KBM-7 (cell line): ENCODE results near the gene RSU1.
"Not testable (repeated sequence)": the region's sequence is repeated elsewhere in the genome, so short reads cannot be mapped to it uniquely, and the experiment has no call there.

Experiments used
- DNase-seq: peaks from one replicate; pipeline ENCODE4 v3.0.0-alpha.2; 2015
- in situ Hi-C: fragments of 300-500 bp; cut with MboI; formaldehyde crosslinking; loops from 2 replicates; pipeline ENCODE4 v1.14.3; 2020; ENCODE audit warnings: low sequenced_read_pairs, low pct_unique_long_range_greater_than_20kb, mixed read lengths

RSU1 gene

DNA sequence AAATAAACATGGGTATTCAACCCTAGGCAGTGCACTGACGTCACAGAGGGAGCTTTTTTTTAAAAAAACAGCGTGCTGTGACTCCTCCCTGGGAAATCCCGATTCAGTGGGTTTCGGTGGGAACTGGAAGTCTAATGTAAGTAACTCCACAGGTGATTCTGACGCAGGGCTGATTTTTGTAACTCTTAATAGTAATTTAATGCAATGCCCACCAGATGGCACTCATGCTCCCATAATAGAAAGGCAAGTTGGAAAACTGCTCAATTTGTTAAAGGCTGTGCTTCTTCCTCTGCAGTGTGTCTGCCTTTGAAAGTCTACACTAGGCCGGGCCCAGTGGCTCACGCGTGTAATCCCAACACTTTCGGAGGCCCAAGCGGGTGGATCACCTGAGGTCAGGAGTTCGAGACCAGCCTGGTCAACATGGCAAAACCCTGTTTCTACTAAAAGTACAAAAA is 10.9 kb upstream of the RSU1 start:
- in situ Hi-C loops, result loop anchor here (25.0 kb wide), 2 partner anchors 434 to 1034 kb away; no protein-coding TSS in a partner anchor

GRCh38 chr10:16827474-16827873 is 10.2 kb upstream of the RSU1 start:
- DNase-seq, result not testable (repeated sequence)

More for the DNA sequence above, 10.9 kb upstream of the RSU1 start:
- DNase-seq, result peak; percentile 82

GRCh38 chr10:16822726-16823360 is 5.6 kb upstream of the RSU1 start:
- in situ Hi-C loops, result no loop called here
- DNase-seq, result no peak

More at GRCh38 chr10:16827474-16827873, 10.2 kb upstream of the RSU1 start:
- in situ Hi-C loops, result loop anchor here (25.0 kb wide), 2 partner anchors 435 to 1035 kb away; no protein-coding TSS in a partner anchor

DNA sequence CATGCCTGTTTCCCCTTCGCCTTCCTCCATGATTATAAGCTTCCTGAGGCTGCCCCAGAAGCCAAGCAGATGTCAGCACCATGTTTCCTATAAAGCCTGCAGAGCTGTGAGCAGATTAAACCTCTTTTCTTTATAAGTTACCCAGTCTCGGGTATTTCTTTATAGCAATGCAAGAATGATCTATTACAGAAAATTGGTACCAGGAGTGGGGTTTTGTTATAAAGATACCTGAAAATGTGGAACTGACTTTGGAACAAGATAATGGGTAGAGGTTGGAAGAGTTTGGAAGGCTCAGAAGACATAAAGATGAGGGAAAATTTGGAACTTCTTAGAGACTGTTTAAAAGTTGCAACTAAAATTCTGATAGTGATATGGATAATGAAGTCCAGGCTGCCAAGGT is 4.8 kb upstream of the RSU1 start:
- in situ Hi-C loops, result no loop called here
- no peak for DNase-seq

GRCh38 chr10:16820421-16820820 is 3.2 kb upstream of the RSU1 start:
- in situ Hi-C loops, result no loop called here
- DNase-seq, result no peak

GRCh38 chr10:16820018-16820417 is 2.8 kb upstream of the RSU1 start:
- in situ Hi-C loops, result no loop called here
- no peak for DNase-seq

GRCh38 chr10:16819436-16819835 is 2.2 kb upstream of the RSU1 start:
- no peak for DNase-seq
- in situ Hi-C loops, result no loop called here

- DNase-seq, result no peak
- in situ Hi-C loops, result no loop called here
Observed at GRCh38 chr10:16819026-16819425, 1.8 kb upstream of the RSU1 start.

- in situ Hi-C loops, result no loop called here
- no peak for DNase-seq
Observed at GRCh38 chr10:16816830-16817124, 447 bp downstream of the RSU1 start.

DNA sequence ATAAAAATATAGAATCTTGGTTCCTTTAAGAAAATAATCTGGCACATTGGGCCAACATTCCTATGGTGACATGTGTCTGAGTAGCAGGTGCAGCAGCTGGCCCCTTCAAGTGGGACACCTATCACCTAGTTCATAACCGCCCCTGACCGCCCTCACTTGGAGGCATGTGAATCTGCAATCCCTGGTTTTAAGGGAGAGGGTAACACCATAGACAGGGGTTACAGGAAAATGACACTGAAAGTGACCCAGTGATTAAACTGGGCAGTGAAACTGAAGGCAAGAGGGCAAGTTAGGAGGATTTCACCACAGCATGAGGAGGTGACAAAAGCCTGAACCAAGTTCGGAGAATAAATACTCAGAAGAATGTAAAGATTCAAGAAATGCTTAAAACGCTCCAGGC is 1.1 kb downstream of the RSU1 start:
- no peak for DNase-seq
- in situ Hi-C loops, result no loop called here

- in situ Hi-C loops, result no loop called here
Observed at GRCh38 chr10:16814012-16814411, 3.2 kb downstream of the RSU1 start.

DNA sequence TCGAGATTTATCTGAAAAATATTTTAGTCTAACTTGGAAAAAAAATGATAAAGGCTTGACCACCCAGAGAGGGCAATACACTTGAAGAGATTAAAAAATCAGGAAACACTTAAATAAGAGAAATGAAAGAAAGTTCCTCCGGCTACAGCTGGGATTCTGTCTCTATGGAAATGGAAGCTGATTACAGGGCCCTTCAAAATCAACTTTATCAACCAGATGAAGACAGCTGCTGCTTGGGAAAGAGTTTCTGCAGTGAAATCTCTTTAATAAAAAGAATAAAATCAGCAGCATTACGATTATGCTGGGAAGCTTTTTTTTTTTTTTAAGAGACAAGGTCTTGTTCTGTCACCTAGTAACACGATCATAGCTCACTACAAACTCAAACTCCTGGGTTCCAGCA is 4.5 kb downstream of the RSU1 start:
- no peak for DNase-seq
- in situ Hi-C loops, result no loop called here

More at GRCh38 chr10:16814012-16814411, 3.2 kb downstream of the RSU1 start:
- no peak for DNase-seq

GRCh38 chr10:16811765-16812164 is 5.5 kb downstream of the RSU1 start:
- DNase-seq, result no peak
- in situ Hi-C loops, result no loop called here

DNA sequence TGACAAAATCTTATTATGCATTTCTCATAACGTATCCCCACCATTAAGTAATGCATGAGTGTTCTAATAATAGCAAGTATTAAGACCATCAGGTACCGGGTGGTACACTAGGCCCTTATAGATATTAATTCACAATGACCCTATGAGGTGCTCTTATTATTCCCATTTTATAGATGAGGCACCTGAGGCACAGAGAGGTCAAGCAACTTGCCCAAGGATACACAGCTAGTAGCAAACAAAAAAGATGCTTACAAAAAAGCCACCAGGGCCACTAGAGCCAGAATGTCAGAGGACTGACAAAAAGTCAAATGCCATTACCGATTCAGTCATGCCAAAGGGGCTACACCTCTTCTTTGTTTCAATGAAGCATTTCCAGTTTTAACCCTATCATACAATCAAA is 5.9 kb downstream of the RSU1 start:
- in situ Hi-C loops, result no loop called here
- no peak for DNase-seq

- DNase-seq, result peak; percentile 75
- in situ Hi-C loops, result no loop called here
Observed at GRCh38 chr10:16809074-16809718, 8.0 kb downstream of the RSU1 start.

DNA sequence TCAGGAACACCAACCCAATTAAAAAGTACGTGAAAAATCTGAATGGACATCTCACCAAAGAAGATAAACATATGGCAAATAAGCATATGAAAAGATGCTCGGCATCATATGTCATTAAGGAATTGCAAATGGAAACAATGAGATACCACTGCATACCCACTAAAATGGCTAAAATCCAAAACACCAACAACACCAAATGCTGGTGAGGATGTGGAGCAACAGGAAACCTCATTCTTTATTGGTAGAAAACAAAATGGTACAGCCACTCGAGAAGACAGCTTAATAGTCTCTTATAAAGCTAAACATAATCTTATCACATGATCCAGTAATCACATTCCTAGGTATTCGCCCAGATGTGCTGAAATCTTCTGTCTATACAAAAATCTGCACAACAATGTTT is 13.1 kb downstream of the RSU1 start:
- in situ Hi-C loops, result no loop called here
- no peak for DNase-seq

GRCh38 chr10:16803464-16803863 is 13.8 kb downstream of the RSU1 start:
- in situ Hi-C loops, result no loop called here

DNA sequence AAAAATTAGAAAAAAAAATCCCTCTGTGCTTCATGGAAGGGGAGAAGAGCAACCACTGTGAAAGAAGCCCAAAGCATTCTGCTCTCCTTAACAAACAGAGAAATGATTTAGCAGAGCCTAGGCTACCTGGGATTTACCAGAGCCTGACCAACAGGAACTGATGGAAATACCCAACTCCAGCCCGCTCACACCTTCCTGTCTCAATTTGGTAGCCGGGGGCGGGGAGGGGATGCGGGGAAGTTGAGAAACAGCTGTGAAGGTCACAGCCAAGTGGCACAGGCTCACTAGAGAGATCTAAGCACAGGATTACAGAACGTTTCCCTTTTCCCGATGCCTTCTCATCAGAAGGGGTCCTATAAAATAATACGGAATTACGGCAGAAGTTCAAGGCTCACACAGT is 17.6 kb downstream of the RSU1 start:
- no peak for DNase-seq
- in situ Hi-C loops, result no loop called here

More at GRCh38 chr10:16803464-16803863, 13.8 kb downstream of the RSU1 start:
- DNase-seq, result no peak

DNA sequence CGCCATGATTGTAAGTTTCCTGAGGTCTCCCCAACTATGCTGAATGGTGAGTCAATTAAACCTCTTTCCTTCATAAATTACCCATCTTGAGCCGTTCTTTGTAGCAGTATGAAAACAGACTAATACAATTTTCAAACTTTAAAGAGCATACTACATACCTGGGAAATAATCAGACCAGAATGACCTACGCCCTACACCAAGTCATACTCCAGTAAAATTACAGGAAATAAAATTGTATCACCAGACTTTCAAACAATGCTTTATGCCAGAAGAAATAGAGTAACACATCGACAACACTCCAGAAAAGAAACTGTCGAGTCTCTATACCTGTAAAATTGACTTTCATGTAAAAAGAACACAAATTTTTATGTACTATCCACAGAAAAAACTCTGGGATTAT is 18.7 kb downstream of the RSU1 start:
- in situ Hi-C loops, result no loop called here
- DNase-seq, result no peak

DNA sequence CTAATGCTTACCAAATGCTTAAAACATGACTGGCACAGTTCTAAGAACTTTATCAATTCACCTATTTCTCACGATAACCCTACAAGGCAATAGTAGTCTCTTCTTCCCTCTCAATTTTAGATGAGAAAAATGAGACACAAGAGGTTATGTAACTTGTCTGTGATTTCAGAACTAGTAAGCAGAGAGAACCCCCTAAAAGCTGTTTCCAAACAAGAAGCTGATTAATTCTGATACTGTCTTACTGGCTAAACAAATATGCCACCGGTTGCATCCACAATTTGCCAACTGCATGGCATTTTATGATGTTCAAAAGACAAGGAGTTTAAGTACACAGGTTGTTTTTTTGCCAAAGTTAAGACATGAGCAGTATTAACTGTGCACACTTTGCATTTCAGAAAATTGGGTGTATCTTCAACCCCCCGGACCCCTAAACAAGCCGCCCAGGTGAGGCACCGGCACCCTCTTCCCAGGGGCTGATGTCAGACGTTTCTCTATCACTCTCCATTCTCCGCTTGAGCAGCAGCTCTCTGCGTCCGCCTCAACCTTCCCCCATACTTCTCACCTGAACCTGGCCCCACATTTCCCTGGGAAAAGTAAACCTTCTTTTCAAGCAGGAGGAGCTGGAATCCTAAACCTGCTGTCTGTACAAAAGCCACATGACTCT is 21.7 kb downstream of the RSU1 start:
- DNase-seq, result no peak
- in situ Hi-C loops, result no loop called here
